K562 (cell line): ENCODE data around the gene OLIG3. TPM values are rescaled to one million over a fixed set of nuclear protein-coding genes. Genes with fewer than 3 reads are reported as not detected.

Experiments used
- ATAC-seq: fragments of 200-7000 bp; cut with Tn5 transposase; 3 replicates; pipeline ENCODE4 v1.9.1; 2020; ENCODE audit warnings: moderate library complexity
- BruUV-seq: library from RNA; stranded (reverse); fragments of 400-500 nt; replicated peaks from 2 replicates; lab custom pipeline; 2021; lab: Mats Ljungman, UMichigan
- CTCF ChIA-PET: fragments of 300-600 bp; formaldehyde crosslinking; extraction: SDS; loops from one replicate; lab custom pipeline; 2021; ENCODE audit warnings: low intra/inter-chr PET ratio; lab: Yijun Ruan, JAX
- POLR2A ChIA-PET: fragments of 300-600, 350-650 bp; sonication (Branson Sonifier 250); formaldehyde crosslinking; extraction: SDS; loops from one replicate; lab custom pipeline; 2021; ENCODE audit warnings: antibody characterized with exemption, inconsistent platforms; lab: Yijun Ruan, JAX
- DNase-seq, 4 experiments: peaks; one replicate each; pipeline versions ENCODE4 v3.0.0 to v3.0.0-alpha.2; 2011 to 2018; ENCODE audit warnings: low spot score in 3 of 4, mixed read lengths in 3 of 4; ENCODE audit errors: extremely low read depth in 1 of 4
- FAIRE-seq: peaks from 2 replicates; lab custom pipeline; 2011; peaks lifted over from hg19 to GRCh38; lab: Jason Lieb, UNC
- H2AFZ ChIP-seq: 2 replicates; pipeline ENCODE4 v1.6.0; 2011; ENCODE audit warnings: low read depth, low read length, control low read depth, inconsistent platforms
- H3K27ac ChIP-seq: fragments of 200-600 bp; 3 replicates; pipeline ENCODE4 v1.8.0; 2011; ENCODE audit warnings: low read depth, mild to moderate bottlenecking, control low read depth, inconsistent platforms, low read length, moderate library complexity, mixed read lengths; ENCODE audit errors: extremely low read depth
- H3K27me3 ChIP-seq, 2 experiments: fragments of 300-600 bp in 1 of 2; 2 replicates in 1 of 2; 3 replicates in 1 of 2; pipeline versions ENCODE4 v1.6.0 to v1.8.0; 2011; ENCODE audit warnings: inconsistent platforms in 2 of 2, low read length in 2 of 2, mild to moderate bottlenecking in 1 of 2, mixed read lengths in 1 of 2, moderate library complexity in 1 of 2; ENCODE audit not compliant: control insufficient read depth in 2 of 2, insufficient read depth in 2 of 2
- H3K36me3 ChIP-seq: fragments of 300-600 bp; 3 replicates; pipeline ENCODE4 v1.8.0; 2011; ENCODE audit warnings: mild to moderate bottlenecking, low read length, inconsistent platforms; ENCODE audit not compliant: control insufficient read depth, insufficient read depth
- H3K4me1 ChIP-seq, 2 experiments: fragments of 200-600 bp in 1 of 2; replicated peaks in 1 of 2; 2 replicates in 1 of 2; 3 replicates in 1 of 2; pipeline versions ENCODE4 v1.5.1 to v1.8.0; 2011; ENCODE audit warnings: inconsistent platforms in 2 of 2, low read length in 2 of 2, mild to moderate bottlenecking in 1 of 2, mixed read lengths in 1 of 2, moderate library complexity in 1 of 2; ENCODE audit not compliant: control insufficient read depth in 2 of 2, insufficient read depth in 2 of 2
- H3K4me2 ChIP-seq: 2 replicates; pipeline ENCODE4 v1.6.1; 2011; ENCODE audit warnings: low read length, control low read depth, inconsistent platforms, mixed read lengths; ENCODE audit not compliant: insufficient read depth
- H3K4me3 ChIP-seq: fragments of 200-600 bp; sonication (generic), shearing (Covaris generic); 2 replicates; pipeline ENCODE4 v1.5.1; 2016; ENCODE audit warnings: control low read depth, inconsistent platforms
- H3K79me2 ChIP-seq: fragments of 200-600 bp; 3 replicates; pipeline ENCODE4 v1.8.0; 2011; ENCODE audit warnings: low read length, inconsistent platforms; ENCODE audit not compliant: control insufficient read depth, insufficient read depth
- H3K9ac ChIP-seq, 2 experiments: 2 replicates each; pipeline versions ENCODE4 v1.6.0 to v1.6.1; 2011; ENCODE audit warnings: low read depth in 2 of 2, low read length in 2 of 2, control low read depth in 1 of 2, inconsistent platforms in 1 of 2, mild to moderate bottlenecking in 1 of 2, mixed read lengths in 1 of 2; ENCODE audit not compliant: insufficient read depth in 1 of 2
- H3K9me1 ChIP-seq: one replicate; pipeline ENCODE4 v1.6.0; 2011; ENCODE audit warnings: inconsistent platforms, mild to moderate bottlenecking, low read length, moderate library complexity; ENCODE audit not compliant: control insufficient read depth, insufficient read depth
- H3K9me3 ChIP-seq: replicated peaks from 2 replicates; pipeline ENCODE4 v1.5.1; 2011; ENCODE audit warnings: low read depth, low read length, inconsistent platforms; ENCODE audit not compliant: control insufficient read depth, insufficient read depth
- H4K20me1 ChIP-seq: replicated peaks from 2 replicates; pipeline ENCODE4 v1.6.1; 2011; ENCODE audit warnings: low read length, inconsistent platforms, mixed read lengths; ENCODE audit not compliant: control insufficient read depth, insufficient read depth
- ARNT ChIP-seq, 2 experiments: fragments of 450-650 bp; IDR thresholded peaks; 2 replicates each; pipeline ENCODE4 v1.6.1; 2016; ENCODE audit warnings: mild to moderate bottlenecking in 1 of 2
- DLX4 ChIP-seq: fragments of 250-450 bp; sonication (Bioruptor Pico); IDR thresholded peaks from 2 replicates; pipeline ENCODE4 v1.6.1; 2021; ENCODE audit warnings: mild to moderate bottlenecking
- NFE2L1 ChIP-seq: fragments of 450-650 bp; IDR thresholded peaks from 2 replicates; pipeline ENCODE4 v1.6.1; 2016; ENCODE audit warnings: missing genetic modification characterization, low read depth, mild to moderate bottlenecking, missing compliant biosample characterization, moderate library complexity, borderline replicate concordance
- NONO ChIP-seq, 2 experiments: fragments of 200-400 bp in 1 of 2; fragments of 450-650 bp in 1 of 2; formaldehyde crosslinking in 1 of 2; IDR thresholded peaks; 2 replicates each; pipeline ENCODE4 v1.6.1; 2017; ENCODE audit warnings: low read depth in 2 of 2, mild to moderate bottlenecking in 2 of 2, moderate library complexity in 2 of 2, low read length in 1 of 2
- SMARCA5 ChIP-seq: fragments of 450-650 bp; IDR thresholded peaks from 2 replicates; pipeline ENCODE4 v1.6.1; 2016
- SRSF3 ChIP-seq: fragments of 200-400 bp; formaldehyde crosslinking; IDR thresholded peaks from 2 replicates; pipeline ENCODE4 v1.6.1; 2016; ENCODE audit warnings: mild to moderate bottlenecking, low read length, moderate library complexity; ENCODE audit not compliant: insufficient read depth
- TBL1XR1 ChIP-seq, 2 experiments: IDR thresholded peaks; 2 replicates each; pipeline ENCODE4 v1.6.1; 2012; ENCODE audit warnings: improper control_type of control experiment in 2 of 2, low read length in 2 of 2, mild to moderate bottlenecking in 1 of 2
- THRB ChIP-seq: fragments of 450-650 bp; formaldehyde crosslinking; conservative IDR thresholded peaks from 2 replicates; pipeline ENCODE4 v1.4.0; 2022; ENCODE audit warnings: mild to moderate bottlenecking, missing genetic modification characterization
- VEZF1 ChIP-seq: fragments of 200-800 bp; sonication (Bioruptor generic); IDR thresholded peaks from 2 replicates; pipeline ENCODE4 v1.6.1; 2017; ENCODE audit warnings: missing genetic modification characterization, missing compliant biosample characterization
- WGBS: fragments of 100-300 bp; shearing (Covaris generic); methylation state at CpG from one replicate; pipeline ENCODE4 v1.1.6; 2016; ENCODE audit warnings: low coverage, mixed read lengths; ENCODE audit not compliant: insufficient coverage; ENCODE audit errors: missing lambda C conversion rate; 5-methylcytosine and 5-hydroxymethylcytosine counted together
- in situ Hi-C: fragments of 300-500 bp; cut with MboI; formaldehyde crosslinking; loops from 4 replicates; pipeline ENCODE4 v1.15.0; 2018; ENCODE audit warnings: inconsistent platforms, mixed read lengths
- intact Hi-C: fragments of 100-400 bp; cut with micrococcal nuclease; formaldehyde crosslinking; loops from 2 replicates; pipeline ENCODE4 v1.14.2; 2022
- polyA plus RNA-seq, 8 experiments: library from polyadenylated mRNA; depleted of rRNA in 4 of 8; stranded (reverse) in 5 of 8; unstranded in 3 of 8; fragments of >200 nt; fragmentation: Nextera tagmentation in 2 of 8; fragmentation: Illumina TruSeq in 1 of 8; extraction: Ambion mirVana in 2 of 8; extraction: Trizol in 1 of 8; gene quantifications; 2 replicates each; pipeline versions ENCODE4 v1.2.1 to v1.2.3, GENCODE V29; 2011 to 2014; ENCODE audit warnings: inconsistent platforms in 1 of 8, missing spikeins in 1 of 8
- total RNA-seq, 7 experiments: library from RNA; depleted of rRNA in 6 of 7; stranded (reverse); fragments of >200 nt in 6 of 7; fragmentation: Illumina TruSeq in 2 of 7; extraction: Trizol in 2 of 7; gene quantifications; 2 replicates each; pipeline versions ENCODE4 v1.2.1 to v1.2.3, GENCODE V29; 2011 to 2021; ENCODE audit warnings: low replicate concordance in 1 of 7
- TF ChIP-seq, protein P1 (sequence below): fragments of 250-450 bp; sonication (Bioruptor Pico); IDR thresholded peaks from 2 replicates; pipeline ENCODE4 v1.4.0; 2020; ENCODE audit warnings: mild to moderate bottlenecking

OLIG3 gene
- total and polyA plus RNA-seq, 9 of the 15 experiments (the other 6 are each of a cell fraction or from before 2014, with no cell fraction given) = not detected

DNA sequence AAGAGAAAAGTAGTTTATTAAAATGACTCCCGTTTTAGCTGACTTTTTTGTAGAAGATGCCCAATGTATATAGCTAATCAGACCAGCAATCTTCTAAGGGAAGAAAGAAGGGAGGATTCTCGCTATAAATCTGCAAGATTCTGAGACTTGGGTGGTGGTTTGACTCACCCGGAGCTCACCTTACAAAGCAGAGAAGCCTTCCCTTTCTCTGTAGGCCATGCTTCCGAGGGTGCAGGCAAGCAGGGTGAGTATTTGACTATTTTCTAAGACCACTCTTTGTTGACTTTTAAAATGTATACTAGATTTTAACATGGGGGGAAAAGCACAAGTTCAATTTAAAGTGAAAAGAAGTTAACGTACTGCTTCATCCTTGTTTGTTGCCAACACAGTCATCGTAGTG, 2.7 kb downstream of the OLIG3 start:
- CTCF ChIA-PET = interaction anchor here (0.7 kb wide), 1 partner anchor 531 kb away, joined by 3 read pairs; no protein-coding TSS in a partner anchor
- Histone ChIP-seq H3K27ac (no peak overlapping the region), H3K9ac (no peak overlapping the region), H3K27me3 (peaks cover 89 to 90% of the 10 kb centered on the region in 2 experiments), H3K4me3 (no peak overlapping the region), H3K9me1 (no peaks in the 10 kb centered on the region), H3K79me2 (no peaks in the 10 kb centered on the region), H3K9me3 (no peaks in the 10 kb centered on the region), H4K20me1 (peaks cover 6% of the 10 kb centered on the region), H3K4me1 (peaks cover 0 to 20% of the 10 kb centered on the region in 2 experiments; a peak in 2 of 5 replicates)
- POLR2A ChIA-PET = no interaction called here
- in situ Hi-C loops = no loop called here
- DNase-seq (no peak), ATAC-seq (no peak)
- intact Hi-C loops = loop anchor here (10.0 kb wide), 1 partner anchor 513 kb away; no protein-coding TSS in a partner anchor
- no TSS peak for BruUV-seq
- no peak for TF ChIP-seq NONO (IDR thresholded peaks at IDR 0.05; ENCODE audit: low read depth in 2 of 2, low read length in 1 of 2)
- no peak for TF ChIP-seq ARNT (IDR thresholded peaks at IDR 0.05)
- TF ChIP-seq TBL1XR1 (IDR thresholded peaks at IDR 0.05; ENCODE audit: low read length in 2 of 2) = no peak
- no peak for TF ChIP-seq VEZF1
- TF ChIP-seq SMARCA5 = no peak
- TF ChIP-seq THRB (CRISPR knock-in tag) = no peak
- TF ChIP-seq DLX4 (CRISPR knock-in tag) = no peak
- TF ChIP-seq NFE2L1 (tag) = no peak
- TF ChIP-seq, protein P1, sequence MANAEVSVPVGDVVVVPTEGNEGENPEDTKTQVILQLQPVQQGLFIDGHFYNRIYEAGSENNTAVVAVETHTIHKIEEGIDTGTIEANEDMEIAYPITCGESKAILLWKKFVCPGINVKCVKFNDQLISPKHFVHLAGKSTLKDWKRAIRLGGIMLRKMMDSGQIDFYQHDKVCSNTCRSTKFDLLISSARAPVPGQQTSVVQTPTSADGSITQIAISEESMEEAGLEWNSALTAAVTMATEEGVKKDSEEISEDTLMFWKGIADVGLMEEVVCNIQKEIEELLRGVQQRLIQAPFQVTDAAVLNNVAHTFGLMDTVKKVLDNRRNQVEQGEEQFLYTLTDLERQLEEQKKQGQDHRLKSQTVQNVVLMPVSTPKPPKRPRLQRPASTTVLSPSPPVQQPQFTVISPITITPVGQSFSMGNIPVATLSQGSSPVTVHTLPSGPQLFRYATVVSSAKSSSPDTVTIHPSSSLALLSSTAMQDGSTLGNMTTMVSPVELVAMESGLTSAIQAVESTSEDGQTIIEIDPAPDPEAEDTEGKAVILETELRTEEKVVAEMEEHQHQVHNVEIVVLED (CRISPR knock-in tag) = no peak
- no peak for TF ChIP-seq SRSF3
- TF ChIP-seq, all 486 proteins: peak for 0
- H2AFZ ChIP-seq = no peak overlapping the region
- no peak for FAIRE-seq
- no peak overlapping the region for H3K4me2 ChIP-seq
- WGBS = under 1% methylated on average over 6 of the region's 6 CpGs
- no peaks in the 10 kb centered on the region for H3K36me3 ChIP-seq
